C4-2B (cell line): ENCODE results near the gene METTL23.

Experiments used
- H3K27ac ChIP-seq: fragments of 450-650 bp; 2 replicates; pipeline ENCODE4 v1.5.1; 2017
- ZFX ChIP-seq: fragments of 450-650 bp; IDR thresholded peaks from 2 replicates; pipeline ENCODE4 v1.6.1; 2017
- TF ChIP-seq, protein P1 (sequence below): fragments of 450-650 bp; conservative IDR thresholded peaks from 2 replicates; pipeline ENCODE4 v1.5.1; 2017; ENCODE audit warnings: mild to moderate bottlenecking

METTL23 gene, protein sequence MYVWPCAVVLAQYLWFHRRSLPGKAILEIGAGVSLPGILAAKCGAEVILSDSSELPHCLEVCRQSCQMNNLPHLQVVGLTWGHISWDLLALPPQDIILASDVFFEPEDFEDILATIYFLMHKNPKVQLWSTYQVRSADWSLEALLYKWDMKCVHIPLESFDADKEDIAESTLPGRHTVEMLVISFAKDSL

DNA sequence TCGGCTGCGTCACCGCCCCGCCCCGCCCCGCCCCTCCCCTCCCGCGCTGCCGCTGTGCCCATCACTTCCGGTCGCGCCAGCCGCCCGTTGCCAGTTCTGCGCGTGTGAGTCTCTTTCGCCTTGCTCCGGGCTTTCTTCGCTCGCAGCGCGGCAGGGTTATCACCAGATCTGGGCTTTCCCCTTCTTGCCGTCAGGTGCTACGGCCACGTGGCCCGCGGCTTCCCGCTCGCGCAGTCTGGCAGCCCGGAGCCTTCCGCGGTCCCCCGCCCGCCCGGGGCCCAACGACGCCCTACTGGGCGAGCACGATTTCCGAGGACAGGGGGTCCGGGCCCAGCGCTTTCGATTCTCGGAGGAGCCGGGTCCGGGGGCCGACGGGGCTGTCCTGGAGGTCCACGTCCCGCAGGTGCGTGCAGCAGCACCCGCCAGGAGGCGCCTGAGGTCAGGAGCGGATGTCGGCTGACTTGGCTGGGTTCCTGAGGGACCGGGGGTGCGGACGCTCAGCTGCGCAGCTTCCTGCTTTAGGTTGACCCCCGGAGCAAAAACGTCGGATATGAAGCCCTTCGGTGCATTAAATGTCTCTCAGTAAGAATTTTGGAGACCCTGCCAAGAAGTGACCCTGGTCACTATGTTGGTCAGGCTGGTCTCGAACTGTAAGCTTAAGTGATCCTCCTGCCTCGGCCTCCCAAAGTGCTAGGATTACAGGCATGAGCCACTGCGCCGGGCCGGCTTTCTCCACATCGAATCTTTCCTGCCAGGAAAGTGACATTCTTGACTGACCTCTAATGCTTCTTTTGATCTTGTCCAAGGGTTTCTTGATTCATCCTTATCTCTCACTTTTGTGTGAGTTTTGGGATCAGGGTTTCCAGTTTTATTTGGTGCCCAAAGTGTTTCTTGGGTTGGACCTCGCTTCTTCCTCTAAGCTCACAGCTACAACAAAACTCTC is at the start of gene METTL23:
Gene METTL23 (plus strand): TSS at position 64 of the 943 bp plus-strand sequence. CDS start 2,872 bp downstream, outside the sequence.
- TF ChIP-seq, protein P1, sequence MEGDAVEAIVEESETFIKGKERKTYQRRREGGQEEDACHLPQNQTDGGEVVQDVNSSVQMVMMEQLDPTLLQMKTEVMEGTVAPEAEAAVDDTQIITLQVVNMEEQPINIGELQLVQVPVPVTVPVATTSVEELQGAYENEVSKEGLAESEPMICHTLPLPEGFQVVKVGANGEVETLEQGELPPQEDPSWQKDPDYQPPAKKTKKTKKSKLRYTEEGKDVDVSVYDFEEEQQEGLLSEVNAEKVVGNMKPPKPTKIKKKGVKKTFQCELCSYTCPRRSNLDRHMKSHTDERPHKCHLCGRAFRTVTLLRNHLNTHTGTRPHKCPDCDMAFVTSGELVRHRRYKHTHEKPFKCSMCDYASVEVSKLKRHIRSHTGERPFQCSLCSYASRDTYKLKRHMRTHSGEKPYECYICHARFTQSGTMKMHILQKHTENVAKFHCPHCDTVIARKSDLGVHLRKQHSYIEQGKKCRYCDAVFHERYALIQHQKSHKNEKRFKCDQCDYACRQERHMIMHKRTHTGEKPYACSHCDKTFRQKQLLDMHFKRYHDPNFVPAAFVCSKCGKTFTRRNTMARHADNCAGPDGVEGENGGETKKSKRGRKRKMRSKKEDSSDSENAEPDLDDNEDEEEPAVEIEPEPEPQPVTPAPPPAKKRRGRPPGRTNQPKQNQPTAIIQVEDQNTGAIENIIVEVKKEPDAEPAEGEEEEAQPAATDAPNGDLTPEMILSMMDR, result peak; percentile 88
- TF ChIP-seq ZFX, result no peak
- H3K27ac ChIP-seq, result peak within 1 kb of the TSS; percentile 97

DNA sequence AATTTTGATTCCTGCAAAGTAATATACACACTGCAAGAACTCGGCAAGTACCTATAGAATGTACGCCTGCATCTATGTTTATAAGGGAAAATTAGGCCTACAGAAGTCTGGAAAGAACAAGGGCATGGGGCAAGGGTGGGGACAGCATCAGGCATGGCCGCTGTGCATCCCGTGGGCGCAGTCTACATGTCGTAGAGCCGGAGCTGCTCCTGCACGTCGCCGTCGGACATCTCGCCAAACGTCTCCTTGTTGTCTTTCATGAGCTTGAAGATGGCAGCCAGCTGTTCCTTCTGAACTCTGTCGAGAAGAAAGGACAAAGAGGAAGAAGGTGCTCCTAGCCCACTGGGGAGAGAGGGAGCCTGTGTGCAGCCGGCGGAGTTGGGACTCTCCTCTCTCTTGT is 49.2 kb upstream of the METTL23 start:
- TF ChIP-seq ZFX, result no peak
- TF ChIP-seq, protein P1, result no peak
- no peak overlapping the region for H3K27ac ChIP-seq

DNA sequence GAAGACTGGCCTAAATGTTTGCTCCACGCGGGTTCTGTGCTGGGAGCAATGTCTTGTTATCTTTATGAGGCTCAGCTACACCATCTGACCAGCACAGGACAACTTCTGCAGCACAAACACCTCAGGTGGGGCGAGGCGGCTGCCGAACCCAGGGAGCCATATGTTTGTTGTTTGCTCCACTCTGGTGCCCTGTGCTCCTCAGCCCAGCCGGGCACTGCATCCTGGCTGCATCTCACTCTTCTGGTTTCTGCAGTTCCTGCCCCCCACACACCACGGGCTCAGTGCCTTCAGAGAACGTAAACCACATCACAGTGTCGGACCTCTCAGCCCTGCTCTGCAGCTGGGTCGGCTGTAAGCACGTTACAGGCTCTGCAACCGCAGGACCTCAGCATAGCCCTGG is 48.3 kb upstream of the METTL23 start:
- no peak overlapping the region for H3K27ac ChIP-seq

DNA sequence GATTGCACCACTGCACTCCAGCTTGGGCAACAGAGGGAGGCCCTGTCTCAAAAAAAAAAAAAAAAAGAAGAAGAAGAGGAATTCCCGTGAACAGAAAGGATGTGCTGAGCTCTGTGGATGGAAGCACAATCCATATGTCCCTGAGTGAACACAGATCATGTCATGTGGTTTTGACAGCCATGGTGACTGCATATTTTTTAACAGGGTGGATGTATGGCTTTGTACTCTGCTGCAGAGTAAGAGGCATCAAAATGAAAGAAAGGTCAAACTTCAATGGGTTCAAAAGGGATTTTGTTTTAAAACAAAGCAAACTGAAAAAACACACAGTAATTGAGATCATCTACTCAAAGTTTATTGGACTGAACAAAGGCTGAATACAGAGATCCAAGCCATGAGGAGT is 47.4 kb upstream of the METTL23 start:
- H3K27ac ChIP-seq, result no peak overlapping the region
- TF ChIP-seq, protein P1, result no peak
- no peak for TF ChIP-seq ZFX

More for the DNA sequence above, 48.3 kb upstream of the METTL23 start:
- TF ChIP-seq ZFX, result no peak
- TF ChIP-seq, protein P1, result no peak

DNA sequence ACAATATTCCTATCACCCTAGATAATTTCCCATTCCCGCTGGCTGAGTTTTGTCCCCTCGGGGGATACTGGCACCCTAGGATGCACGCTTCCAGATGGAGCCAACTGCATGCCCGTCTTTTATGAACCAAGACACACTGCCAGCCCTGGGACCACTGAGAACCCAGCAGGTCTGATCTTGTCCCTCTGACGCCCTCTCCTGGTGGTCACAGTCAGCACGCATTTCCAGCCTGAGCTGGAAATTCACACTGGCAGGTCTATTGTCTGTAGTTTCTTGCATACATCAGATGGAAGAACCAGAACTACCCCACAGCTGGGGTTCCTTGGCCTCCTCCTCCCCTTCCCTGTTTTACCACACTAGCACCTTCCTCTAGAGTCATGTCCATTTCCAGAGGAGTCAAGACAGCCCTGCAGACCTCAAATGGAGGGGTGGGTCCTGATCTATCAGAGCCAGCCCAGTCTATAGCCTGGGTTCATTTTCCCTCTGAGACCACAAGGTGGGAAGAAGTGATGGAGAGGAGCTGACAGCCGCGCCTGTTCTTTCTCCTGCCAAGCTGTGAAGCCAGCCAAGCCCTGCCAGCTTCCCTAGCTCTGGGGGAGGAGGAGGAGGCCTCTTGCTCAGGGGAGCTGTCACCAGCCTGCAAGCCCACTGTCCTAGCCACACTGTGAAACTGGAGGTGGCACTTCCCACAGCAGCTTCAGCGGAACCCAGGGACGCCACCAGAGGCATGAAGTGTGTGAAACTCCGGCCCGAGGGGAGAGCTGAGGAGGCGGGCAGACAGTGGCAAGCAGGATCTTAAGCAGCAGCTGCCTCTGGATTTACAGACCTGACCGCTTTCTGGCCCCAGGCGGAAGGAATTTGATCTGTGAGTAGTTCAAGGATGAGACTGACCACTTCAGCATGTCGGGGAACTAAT is 45.2 kb upstream of the METTL23 start:
- no peak overlapping the region for H3K27ac ChIP-seq
- TF ChIP-seq, protein P1, result peak; percentile 91
- no peak for TF ChIP-seq ZFX

DNA sequence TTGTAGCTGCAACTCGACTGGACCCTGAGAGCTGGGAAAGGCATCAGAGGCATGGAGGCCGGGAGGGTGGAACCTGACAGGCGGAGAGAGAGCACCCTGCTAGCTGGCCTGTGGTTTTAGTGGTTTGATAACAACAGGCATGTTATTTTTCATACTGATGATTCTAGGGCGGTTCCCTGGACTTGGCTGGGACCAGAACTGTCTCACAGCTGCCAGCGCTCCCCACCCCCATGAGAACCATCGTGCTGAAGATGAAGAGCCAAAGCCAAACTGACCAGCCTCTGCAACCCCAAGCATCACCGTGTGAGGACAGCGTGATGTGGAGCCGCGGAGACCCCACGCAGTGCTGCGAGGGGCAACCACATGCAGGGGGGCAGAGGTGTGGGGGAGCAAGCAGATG is 44.3 kb upstream of the METTL23 start:
- TF ChIP-seq, protein P1, result no peak
- TF ChIP-seq ZFX, result no peak
- H3K27ac ChIP-seq, result no peak overlapping the region
